Measurements from ENCODE around the gene SLC12A9. TPM values are rescaled to one million over a fixed set of nuclear protein-coding genes. Genes with fewer than 3 reads are reported as not detected.

Gene SLC12A9
- polyA plus RNA-seq, 10 donors: 12.5 to 25.7 (median 16.5) TPM

GRCh38 chr7:100860702-100861615 is 8.4 kb downstream of the SLC12A9 start:
- DNase-seq: no peak

DNA sequence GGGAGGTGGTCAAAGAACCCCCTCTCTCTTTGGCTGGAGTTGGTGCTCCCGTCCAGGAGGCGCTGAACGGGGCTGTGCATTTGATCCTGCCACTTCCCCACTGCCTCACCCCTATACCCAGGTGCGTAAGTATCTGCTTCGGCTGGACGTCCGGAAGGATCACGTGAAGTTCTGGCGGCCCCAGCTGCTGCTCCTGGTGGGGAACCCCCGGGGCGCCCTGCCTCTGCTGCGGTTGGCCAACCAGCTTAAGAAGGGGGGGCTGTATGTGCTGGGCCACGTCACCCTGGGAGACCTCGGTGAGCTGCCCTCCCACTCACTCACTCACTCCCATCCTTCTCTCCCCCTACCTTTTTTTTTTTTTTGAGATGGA is 9.1 kb downstream of the SLC12A9 start:
- no peak for DNase-seq

- peak in 1 of 3 donors; percentile 36 for DNase-seq
Observed at GRCh38 chr7:100863406-100863950, 11.0 kb downstream of the SLC12A9 start.

GRCh38 chr7:100864263-100864845 is 11.8 kb downstream of the SLC12A9 start:
- DNase-seq: no peak

GRCh38 chr7:100865372-100865911 is 12.9 kb downstream of the SLC12A9 start:
- peak in 1 of 3 donors; percentile 40 for DNase-seq

DNA sequence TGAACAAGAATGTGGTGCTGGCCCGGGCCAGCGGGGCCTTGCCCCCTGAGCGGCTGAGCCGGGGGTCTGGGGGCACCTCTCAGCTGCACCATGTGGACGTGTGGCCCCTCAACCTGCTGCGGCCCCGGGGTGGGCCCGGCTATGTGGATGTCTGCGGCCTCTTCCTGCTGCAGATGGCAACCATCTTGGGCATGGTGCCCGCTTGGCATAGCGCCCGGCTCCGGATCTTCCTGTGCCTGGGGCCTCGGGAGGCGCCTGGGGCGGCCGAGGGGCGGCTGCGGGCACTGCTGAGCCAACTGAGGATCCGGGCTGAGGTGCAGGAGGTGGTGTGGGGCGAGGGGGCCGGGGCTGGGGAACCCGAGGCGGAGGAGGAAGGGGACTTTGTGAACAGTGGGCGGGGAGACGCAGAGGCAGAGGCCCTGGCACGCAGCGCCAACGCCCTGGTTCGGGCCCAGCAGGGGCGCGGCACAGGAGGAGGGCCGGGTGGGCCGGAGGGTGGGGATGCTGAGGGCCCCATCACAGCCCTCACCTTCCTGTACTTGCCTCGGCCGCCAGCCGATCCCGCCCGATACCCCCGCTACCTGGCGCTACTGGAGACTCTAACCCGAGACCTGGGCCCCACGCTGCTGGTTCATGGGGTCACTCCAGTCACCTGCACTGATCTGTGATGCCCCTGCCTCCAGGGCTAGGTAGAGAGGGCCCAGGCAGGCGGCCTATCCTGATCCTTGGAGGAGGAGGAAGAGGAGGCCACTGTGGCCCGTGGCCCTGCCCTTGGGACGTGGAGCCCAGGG is 13.6 kb downstream of the SLC12A9 start:
- DNase-seq: peak in 2 of 3 donors; percentile 50 to 72

- no peak for DNase-seq
Observed at GRCh38 chr7:100866729-100867039, 14.2 kb downstream of the SLC12A9 start.

- peak; percentile 94 to 98 (median 95) for DNase-seq
Observed at GRCh38 chr7:100867040-100867775, 14.7 kb downstream of the SLC12A9 start, which contains the start of gene TRIP6. TSS of gene TRIP6 (plus strand) at chr7:100867387. CDS start at chr7:100867498, 111 bp downstream.

DNA sequence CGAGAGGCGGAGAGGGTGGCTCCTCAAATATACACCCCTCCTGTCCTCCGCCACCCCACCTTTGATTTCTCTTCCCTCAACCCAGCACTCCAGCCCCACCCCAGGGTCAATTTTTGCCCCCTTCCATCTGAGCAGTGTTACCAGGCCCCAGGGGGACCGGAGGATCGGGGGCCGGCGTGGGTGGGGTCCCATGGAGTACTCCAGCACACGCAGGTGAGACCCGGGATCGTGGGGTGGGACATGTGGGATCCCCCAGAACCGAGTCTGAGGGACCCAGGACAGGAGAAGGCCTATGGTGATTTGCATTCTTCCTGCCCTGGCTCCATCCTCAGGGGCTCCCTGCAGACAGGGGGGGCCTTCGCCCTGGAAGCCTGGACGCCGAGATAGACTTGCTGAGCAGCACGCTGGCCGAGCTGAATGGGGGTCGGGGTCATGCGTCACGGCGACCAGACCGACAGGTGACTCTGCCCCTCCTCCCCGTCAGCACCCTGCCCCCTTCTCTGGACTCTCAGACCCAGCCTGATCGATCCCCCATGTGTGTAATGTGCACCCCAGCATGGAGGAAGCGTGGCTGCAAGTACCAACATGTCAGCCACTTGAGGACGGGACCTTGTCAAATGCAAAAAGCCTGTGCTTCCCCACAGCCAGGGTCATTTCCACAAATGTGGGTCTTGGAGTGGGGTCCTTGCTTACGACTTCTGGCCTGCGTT is 15.4 kb downstream of the SLC12A9 start:
- DNase-seq: peak in 1 of 3 donors; percentile 61

- no peak for DNase-seq
Observed at GRCh38 chr7:100873599-100874299, 21.2 kb downstream of the SLC12A9 start.

GRCh38 chr7:100874300-100874576 is 21.7 kb downstream of the SLC12A9 start:
- no peak for DNase-seq

GRCh38 chr7:100874577-100875355 is 22.3 kb downstream of the SLC12A9 start, which contains the start of gene SRRT:
TSS of gene SRRT (plus strand) at chr7:100875103. CDS start at chr7:100875591, 488 bp downstream.
- DNase-seq: peak; percentile 99

- DNase-seq: no peak
Observed at GRCh38 chr7:100875356-100875751, 22.8 kb downstream of the SLC12A9 start.

DNA sequence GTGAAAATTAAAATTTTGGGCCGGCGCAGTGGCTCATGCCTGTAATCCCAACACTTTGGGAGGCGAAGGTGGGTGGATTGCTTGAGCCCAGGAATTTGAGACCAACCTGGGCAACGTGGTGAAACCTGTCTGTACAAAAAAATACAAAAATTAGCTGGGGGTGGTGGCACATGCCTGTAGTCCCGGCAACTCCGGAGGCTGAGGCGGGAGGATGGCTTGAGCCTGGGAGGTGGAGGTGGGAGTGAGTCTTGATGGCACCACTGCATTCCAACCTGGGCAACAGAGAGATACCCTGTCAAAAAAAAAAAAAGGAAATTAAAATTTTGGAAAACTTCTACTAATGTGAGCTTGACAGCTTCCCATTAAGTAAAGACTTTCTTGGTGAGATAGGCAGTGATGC is 25.5 kb downstream of the SLC12A9 start:
- no peak for DNase-seq

GRCh38 chr7:100878685-100879084 is 26.2 kb downstream of the SLC12A9 start:
- DNase-seq: no peak

- DNase-seq: no peak
Observed at GRCh38 chr7:100879685-100880261, 27.3 kb downstream of the SLC12A9 start.

DNA sequence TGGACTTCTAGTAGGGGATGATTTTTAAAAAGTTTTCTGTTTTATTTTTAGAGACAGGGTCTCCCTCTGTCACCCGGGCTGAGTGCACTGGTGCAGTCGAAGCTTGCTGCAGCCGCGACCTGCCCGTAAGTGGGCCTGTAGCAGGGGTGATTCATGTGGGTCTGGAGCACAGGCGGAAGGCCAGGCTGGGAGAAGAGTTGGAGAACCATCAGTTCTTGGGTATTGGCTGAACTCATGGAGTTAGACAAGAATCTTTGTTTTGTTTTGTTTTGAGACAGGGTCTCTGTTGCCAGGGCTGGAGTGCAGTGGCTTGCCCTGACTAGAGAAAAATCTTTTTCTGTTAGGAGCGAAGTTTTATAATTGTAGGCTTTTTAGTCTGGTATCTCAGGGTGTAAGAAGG is 28.1 kb downstream of the SLC12A9 start:
- DNase-seq: no peak

DNA sequence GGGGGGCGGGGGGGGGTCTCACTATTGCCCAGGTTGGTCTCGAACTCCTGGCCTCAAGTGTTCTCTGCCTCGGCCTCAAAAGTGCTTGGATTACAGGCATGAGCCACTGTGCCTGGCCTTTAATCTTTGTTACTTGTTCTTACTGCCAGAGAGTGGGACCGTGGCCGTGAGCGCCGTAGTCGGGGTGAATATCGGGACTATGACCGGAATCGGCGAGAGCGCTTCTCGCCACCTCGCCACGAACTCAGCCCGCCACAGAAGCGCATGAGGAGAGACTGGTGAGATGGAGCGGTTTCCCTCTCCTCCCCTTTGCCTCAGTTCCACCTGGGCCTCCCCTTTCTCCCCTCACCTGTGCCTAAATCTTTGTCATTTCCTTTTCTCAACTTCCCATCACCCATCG is 28.6 kb downstream of the SLC12A9 start:
- DNase-seq: no peak

GRCh38 chr7:100882201-100882600 is 29.7 kb downstream of the SLC12A9 start:
- DNase-seq: no peak
